Measurements from ENCODE around the gene HAS3.

- TF ChIP-seq CTCF (optimal IDR thresholded peaks at IDR 0.05 in 1 of 3, IDR thresholded peaks at IDR 0.05 in 1 of 3, conservative IDR thresholded peaks at IDR 0.05 in 1 of 3; ENCODE audit: extremely low read depth in 1 of 3, insufficient read depth in 2 of 3, low read length in 3 of 3) (peak in 1 of 3 experiments; percentile 20), EZH2 (IDR thresholded peaks at IDR 0.05; ENCODE audit: low read length) (no peak)
Observed at GRCh38 chr16:69143116-69143515, 37.7 kb downstream of the HAS3 start.
